Suprapubic skin (tissue), 4 donors: Measurements from ENCODE around the gene NXF2B. TPM values are rescaled to one million over a fixed set of nuclear protein-coding genes. Genes with fewer than 3 reads are reported as not detected.

ENCODE experiments used
- DNase-seq, 2 donors: peaks; one replicate each; pipeline ENCODE4 v3.0.0-alpha.2; 2019; ENCODE audit warnings: low spot score in 2 of 2
- H3K27ac ChIP-seq: fragments of 200-600 bp; sonication (generic); one replicate; pipeline ENCODE4 v1.5.1; 2019
- H3K27me3 ChIP-seq: fragments of 200-600 bp; sonication (generic); one replicate; pipeline ENCODE4 v1.5.1; 2019
- H3K36me3 ChIP-seq: fragments of 200-600 bp; sonication (generic); one replicate; pipeline ENCODE4 v1.5.1; 2019
- H3K4me1 ChIP-seq: fragments of 200-600 bp; sonication (generic); one replicate; pipeline ENCODE4 v1.5.1; 2019
- H3K4me3 ChIP-seq: fragments of 200-600 bp; sonication (generic); one replicate; pipeline ENCODE4 v1.5.1; 2019; ENCODE audit warnings: mild to moderate bottlenecking
- H3K9me3 ChIP-seq: fragments of 200-600 bp; sonication (generic); one replicate; pipeline ENCODE4 v1.5.1; 2019
- CTCF ChIP-seq, 2 donors: fragments of 200-600 bp in 1 of 2; fragments of 450-650 bp in 1 of 2; sonication (generic) in 1 of 2; IDR thresholded peaks; one replicate each; pipeline ENCODE4 v1.5.1; 2016 to 2019; ENCODE audit warnings: antibody characterized with exemption in 2 of 2, mild to moderate bottlenecking in 1 of 2, moderate library complexity in 1 of 2
- EP300 ChIP-seq: sonication (generic); formaldehyde crosslinking; IDR thresholded peaks from one replicate; pipeline ENCODE4 v1.6.1; 2017; ENCODE audit warnings: antibody characterized with exemption
- POLR2A ChIP-seq, 2 donors: fragments of 450-650 bp; IDR thresholded peaks; one replicate each; pipeline ENCODE4 v1.6.1; 2017; ENCODE audit warnings: antibody characterized with exemption in 2 of 2, mild to moderate bottlenecking in 2 of 2, moderate library complexity in 2 of 2
- POLR2AphosphoS5 ChIP-seq, 3 donors: sonication (generic); formaldehyde crosslinking; IDR thresholded peaks; one replicate each; pipeline ENCODE4 v1.6.1; 2017; ENCODE audit warnings: antibody characterized with exemption in 3 of 3
- WGBS: methylation state at CpG from one replicate; pipeline ENCODE4 v1.1.5; 2018; 5-methylcytosine and 5-hydroxymethylcytosine counted together
- total RNA-seq, 4 donors: library from RNA; depleted of rRNA; stranded (reverse); fragments of >200 nt; gene quantifications; one replicate each; pipeline ENCODE4 v1.1.0, GENCODE V29; 2016

The NXF2B gene
- total RNA-seq, 4 donors from 2014 or later, result not detected

GRCh38 chrX:102339312-102340298, 100.2 kb downstream of the NXF2B start:
- no peaks in the 10 kb centered on the region for H3K4me1 ChIP-seq
- H3K36me3 ChIP-seq, result no peaks in the 10 kb centered on the region
- H3K27ac ChIP-seq, result no peak overlapping the region
- no peaks in the 10 kb centered on the region for H3K9me3 ChIP-seq
- H3K27me3 ChIP-seq, result no peaks in the 10 kb centered on the region
- peak; percentile 24 to 35 for DNase-seq
- 82% methylated on average over 7 of the region's 19 CpGs for WGBS
- H3K4me3 ChIP-seq, result no peak overlapping the region
- TF ChIP-seq POLR2AphosphoS5 (IDR thresholded peaks at IDR 0.05) (no peak), POLR2A (IDR thresholded peaks at IDR 0.05) (no peak), CTCF (IDR thresholded peaks at IDR 0.05) (no peak), EP300 (no peak)

GRCh38 chrX:102338162-102338561, 101.6 kb downstream of the NXF2B start:
- H3K4me3 ChIP-seq, result no peak overlapping the region
- H3K27me3 ChIP-seq, result no peaks in the 10 kb centered on the region
- H3K9me3 ChIP-seq, result no peaks in the 10 kb centered on the region
- WGBS, result 62% methylated on average over 2 of the region's 4 CpGs
- TF ChIP-seq POLR2AphosphoS5 (IDR thresholded peaks at IDR 0.05) (no peak), CTCF (IDR thresholded peaks at IDR 0.05) (no peak), EP300 (no peak), POLR2A (IDR thresholded peaks at IDR 0.05) (no peak)
- H3K27ac ChIP-seq, result no peak overlapping the region
- no peaks in the 10 kb centered on the region for H3K36me3 ChIP-seq
- peak in 1 of 2 donors; percentile 32 for DNase-seq
- H3K4me1 ChIP-seq, result no peaks in the 10 kb centered on the region

Other genes starting within 250 kb of the NXF2B start
- gene TCP11X1, start 224.7 kb downstream of the NXF2B start, total RNA-seq, result not detected
- gene NXF2, start 192.8 kb downstream of the NXF2B start, total RNA-seq, result not detected
- gene TCP11X2, start 31.8 kb upstream of the NXF2B start, total RNA-seq, result not detected
- 1 to 10 TPM in 1 of 4 donors, not detected in 3; 2.4 TPM for gene TMSB15A, start 76.7 kb upstream of the NXF2B start, total RNA-seq
- 10 to 100 TPM; 18.0 to 26.5 (median 22.1) TPM for gene ARMCX5, start 159.5 kb upstream of the NXF2B start, total RNA-seq
- gene GPRASP1, start 211.5 kb upstream of the NXF2B start, total RNA-seq, result 10 to 100 TPM in 1 of 4 donors, 1 to 10 TPM in 3; 1.1 to 11.2 (median 3.3) TPM